Loucy (cell line): ENCODE results near the gene ABHD6.

Source experiments
- H2AFZ ChIP-seq: fragments of 200-600 bp; sonication (generic); 2 replicates; pipeline ENCODE4 v1.6.0; 2016; ENCODE audit warnings: antibody characterized with exemption, mild to moderate bottlenecking, low read length, moderate library complexity
- H3F3A ChIP-seq: fragments of 200-600 bp; 2 replicates; pipeline ENCODE4 v1.6.0; 2016; ENCODE audit warnings: antibody characterized with exemption, low read depth, mild to moderate bottlenecking
- H3K27me3 ChIP-seq: fragments of 200-600 bp; sonication (generic); 2 replicates; pipeline ENCODE4 v1.6.1; 2014; ENCODE audit warnings: low read length, mild to moderate bottlenecking; ENCODE audit not compliant: insufficient read depth, poor library complexity, severe bottlenecking
- H3K36me3 ChIP-seq: fragments of 200-600 bp; sonication (generic); 2 replicates; pipeline ENCODE4 v1.6.1; 2016; ENCODE audit warnings: low read length; ENCODE audit not compliant: insufficient read depth
- H3K4me1 ChIP-seq: fragments of 200-600 bp; sonication (generic); 2 replicates; pipeline ENCODE4 v1.5.1; 2014; ENCODE audit warnings: low read length, mild to moderate bottlenecking; ENCODE audit not compliant: insufficient read depth, poor library complexity, severe bottlenecking
- H3K4me2 ChIP-seq: fragments of 200-600 bp; sonication (generic); 2 replicates; pipeline ENCODE4 v1.6.0; 2014; ENCODE audit warnings: antibody characterized with exemption, low read length, low read depth, mild to moderate bottlenecking; ENCODE audit not compliant: poor library complexity, severe bottlenecking
- H3K4me3 ChIP-seq: fragments of 200-600 bp; sonication (generic); 2 replicates; pipeline ENCODE4 v1.5.1; 2014; ENCODE audit warnings: low read length, mild to moderate bottlenecking, mixed read lengths; ENCODE audit not compliant: poor library complexity, severe bottlenecking
- H3K79me2 ChIP-seq: fragments of 200-600 bp; sonication (generic); 2 replicates; pipeline ENCODE4 v1.6.1; 2014; ENCODE audit warnings: low read length; ENCODE audit not compliant: insufficient read depth
- H3K9ac ChIP-seq: fragments of 200-600 bp; sonication (generic); 2 replicates; pipeline ENCODE4 v1.6.0; 2014; ENCODE audit warnings: mild to moderate bottlenecking, low read depth, low read length, moderate library complexity; ENCODE audit not compliant: poor library complexity, severe bottlenecking
- H3K9me2 ChIP-seq: fragments of 200-600 bp; sonication (generic); replicated peaks from 2 replicates; pipeline ENCODE4 v1.6.1; 2016; ENCODE audit warnings: low read depth, low read length, mixed read lengths
- H3K9me3 ChIP-seq: fragments of 200-600 bp; sonication (generic); 2 replicates; pipeline ENCODE4 v1.6.1; 2014; ENCODE audit warnings: mild to moderate bottlenecking, antibody characterized with exemption, low read length, low read depth; ENCODE audit not compliant: insufficient read depth
- H4K20me1 ChIP-seq: fragments of 200-600 bp; sonication (generic); 2 replicates; pipeline ENCODE4 v1.6.0; 2014; ENCODE audit warnings: antibody characterized with exemption, low read length, mild to moderate bottlenecking; ENCODE audit not compliant: insufficient read depth, poor library complexity, severe bottlenecking
- CTCF ChIP-seq: fragments of 200-600 bp; sonication (generic); conservative IDR thresholded peaks from 2 replicates; pipeline ENCODE4 v1.5.1; 2014; ENCODE audit warnings: mild to moderate bottlenecking, antibody characterized with exemption, low read length
- EZH2phosphoT487 ChIP-seq: fragments of 200-600 bp; IDR thresholded peaks from 2 replicates; pipeline ENCODE4 v1.6.1; 2018; ENCODE audit warnings: antibody characterized with exemption, mild to moderate bottlenecking, moderate library complexity, borderline replicate concordance

The ABHD6 gene

GRCh38 chr3:58299075-58299474 is 61.5 kb downstream of the ABHD6 start:
- Histone ChIP-seq H3K27me3 (no peaks in the 10 kb centered on the region), H3K36me3 (no peaks in the 10 kb centered on the region), H3K4me3 (no peak overlapping the region), H2AFZ (no peak overlapping the region), H3K9me2 (no peaks in the 10 kb centered on the region), H3K79me2 (no peaks in the 10 kb centered on the region), H3K4me1 (no peaks in the 10 kb centered on the region), H3F3A (no peaks in the 10 kb centered on the region), H3K4me2 (no peak overlapping the region), H3K9ac (no peak overlapping the region), H3K9me3 (no peaks in the 10 kb centered on the region), H4K20me1 (no peaks in the 10 kb centered on the region)
- no peak for TF ChIP-seq EZH2phosphoT487
- no peak for TF ChIP-seq CTCF

GRCh38 chr3:58299839-58300516 is 62.4 kb downstream of the ABHD6 start:
- no peaks in the 10 kb centered on the region for H3K27me3 ChIP-seq
- H3K9me2 ChIP-seq = no peaks in the 10 kb centered on the region
- H4K20me1 ChIP-seq = no peaks in the 10 kb centered on the region
- no peaks in the 10 kb centered on the region for H3F3A ChIP-seq
- H3K4me3 ChIP-seq = no peak overlapping the region
- H3K4me2 ChIP-seq = no peak overlapping the region
- H3K79me2 ChIP-seq = no peaks in the 10 kb centered on the region
- H3K4me1 ChIP-seq = no peaks in the 10 kb centered on the region
- no peak overlapping the region for H2AFZ ChIP-seq
- H3K9ac ChIP-seq = no peak overlapping the region
- H3K36me3 ChIP-seq = no peaks in the 10 kb centered on the region
- TF ChIP-seq EZH2phosphoT487 (no peak), CTCF (peak; percentile 69)
- H3K9me3 ChIP-seq = no peaks in the 10 kb centered on the region

- H3K27me3 ChIP-seq = no peaks in the 10 kb centered on the region
- H4K20me1 ChIP-seq = peaks cover 34% of the 10 kb centered on the region
- H3K4me3 ChIP-seq = peak within 1 kb of the TSS; percentile 83
- H3K4me1 ChIP-seq = peaks cover 16% of the 10 kb centered on the region
- peak within 1 kb of the TSS; percentile 82 for H2AFZ ChIP-seq
- peak within 1 kb of the TSS; percentile 92 for H3K4me2 ChIP-seq
- no peaks in the 10 kb centered on the region for H3F3A ChIP-seq
- TF ChIP-seq EZH2phosphoT487 = no peak
- TF ChIP-seq CTCF = peak; percentile 83
- H3K36me3 ChIP-seq = peaks cover 6% of the 10 kb centered on the region; the same call in 1 of the 2 replicates
- no peaks in the 10 kb centered on the region for H3K9me2 ChIP-seq
- H3K9ac ChIP-seq = peak within 1 kb of the TSS; percentile 90
- H3K9me3 ChIP-seq = no peaks in the 10 kb centered on the region
- H3K79me2 ChIP-seq = peaks cover 44% of the 10 kb centered on the region
These were observed 68.5 kb downstream of the ABHD6 start, which contains the start of the genes HTD2 and RPP14 for GRCh38 chr3:58305882-58306711. Gene HTD2, plus strand, starts transcription at chr3:58306520. Its CDS starts 11,094 bp downstream, at chr3:58317614. Gene RPP14, plus strand, starts transcription at chr3:58306245. Its CDS starts 4,085 bp downstream, at chr3:58310330.
